ENCODE data around the gene RAD1.
"Not testable (repeated sequence)": the region's sequence is repeated elsewhere in the genome, so short reads cannot be mapped to it uniquely, and the experiment has no call there.

The RAD1 gene, protein sequence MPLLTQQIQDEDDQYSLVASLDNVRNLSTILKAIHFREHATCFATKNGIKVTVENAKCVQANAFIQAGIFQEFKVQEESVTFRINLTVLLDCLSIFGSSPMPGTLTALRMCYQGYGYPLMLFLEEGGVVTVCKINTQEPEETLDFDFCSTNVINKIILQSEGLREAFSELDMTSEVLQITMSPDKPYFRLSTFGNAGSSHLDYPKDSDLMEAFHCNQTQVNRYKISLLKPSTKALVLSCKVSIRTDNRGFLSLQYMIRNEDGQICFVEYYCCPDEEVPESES

DNA sequence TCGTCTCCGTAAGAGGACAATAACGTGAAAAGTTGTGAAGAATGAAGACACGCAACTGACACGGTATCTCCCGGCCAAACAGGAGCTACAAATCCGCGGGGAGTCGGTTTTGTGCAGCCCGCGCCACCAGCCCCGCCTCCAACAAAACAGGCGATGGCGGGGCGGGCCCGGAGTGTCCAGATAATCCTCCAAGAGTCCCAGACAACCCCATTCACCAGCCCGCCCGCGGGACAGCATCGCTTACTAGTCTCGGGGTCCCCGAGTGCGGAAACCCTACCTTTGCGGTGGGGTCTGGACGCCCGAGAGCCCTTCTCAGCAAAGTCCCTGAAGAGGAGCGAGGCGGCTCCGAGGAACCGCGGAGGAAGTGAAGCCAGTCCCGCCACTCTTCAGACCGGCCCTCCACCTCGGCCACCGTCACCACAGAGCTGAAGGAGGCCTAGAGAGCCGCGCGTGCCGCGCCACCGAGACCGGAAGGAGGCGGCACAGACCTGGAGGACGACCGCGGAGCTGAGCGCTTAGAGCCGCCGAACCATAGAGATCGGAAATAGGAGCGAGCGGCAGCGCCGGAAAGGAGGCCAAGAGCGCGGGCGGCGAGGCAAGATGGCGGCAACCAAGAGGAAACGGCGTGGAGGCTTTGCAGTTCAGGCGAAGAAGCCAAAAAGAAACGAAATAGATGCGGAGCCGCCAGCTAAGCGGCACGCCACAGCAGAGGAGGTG, at the start of gene RAD1, which contains the start of gene BRIX1:
RAD1 (minus strand) TSS at position 366 of the 717 bp plus-strand sequence. CDS start 612 bp downstream, outside the sequence.
BRIX1 (plus strand) TSS at position 573 of the 717 bp plus-strand sequence; CDS start at position 601, 28 bp downstream.
- DNase-seq = peak; percentile 96

DNA sequence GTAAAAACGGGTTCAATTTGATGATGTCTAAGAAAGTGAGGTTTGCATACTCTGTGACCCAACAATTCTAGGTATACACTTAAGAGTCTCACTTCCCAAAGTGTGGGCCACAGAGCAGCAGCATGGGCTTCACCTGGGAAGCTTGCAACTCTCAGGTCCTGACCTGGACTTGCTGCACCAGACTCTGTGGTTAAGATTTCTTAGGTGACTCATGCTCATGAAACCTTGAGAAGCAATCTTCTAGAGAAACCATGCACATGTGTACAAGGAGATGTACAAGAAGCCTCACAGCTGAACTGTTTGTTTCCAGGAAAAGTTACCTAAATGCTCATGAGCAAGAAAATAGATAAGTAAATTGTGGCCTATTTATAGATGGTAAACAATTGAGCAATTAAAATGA, 44.0 kb upstream of the RAD1 start:
- peak; percentile 6 for DNase-seq

DNA sequence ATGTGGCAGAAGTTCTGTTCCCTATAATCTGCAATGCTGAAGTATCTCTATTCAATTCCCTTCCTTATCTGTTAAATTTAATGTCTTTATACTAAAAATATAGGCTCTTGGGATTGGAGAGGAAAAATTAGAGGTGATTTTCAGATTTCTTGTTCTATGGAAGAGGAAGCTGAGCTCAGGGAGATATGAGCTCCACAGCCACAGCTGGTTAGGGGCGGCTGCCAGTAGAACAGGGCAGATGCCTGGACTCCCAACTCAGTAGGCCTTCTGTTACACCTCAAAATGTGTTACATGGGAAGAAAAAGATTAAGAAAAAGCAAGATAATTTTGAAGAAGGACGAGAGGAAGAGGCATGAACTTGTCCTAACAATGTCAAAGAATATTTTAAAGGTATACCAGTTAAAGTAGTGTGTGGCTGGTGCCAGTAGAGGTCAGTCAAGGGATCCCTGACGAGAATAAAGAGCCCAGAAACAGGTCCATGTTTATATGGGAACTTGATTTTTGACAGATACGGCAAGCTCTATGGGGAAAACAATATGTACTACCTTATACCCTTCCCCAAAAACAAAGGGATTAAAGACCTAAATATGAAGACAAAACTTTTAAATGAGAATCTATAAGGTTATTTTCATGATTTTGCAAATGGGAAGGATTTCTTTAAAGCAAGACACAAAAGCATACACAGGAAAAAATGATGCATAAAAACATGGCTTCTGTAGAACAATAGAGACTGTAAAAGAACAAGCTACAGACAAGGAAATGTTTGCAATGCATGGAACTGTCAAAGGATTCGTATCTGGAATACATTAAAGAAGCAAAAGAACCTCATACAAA, 42.8 kb upstream of the RAD1 start:
- DNase-seq = no peak

DNA sequence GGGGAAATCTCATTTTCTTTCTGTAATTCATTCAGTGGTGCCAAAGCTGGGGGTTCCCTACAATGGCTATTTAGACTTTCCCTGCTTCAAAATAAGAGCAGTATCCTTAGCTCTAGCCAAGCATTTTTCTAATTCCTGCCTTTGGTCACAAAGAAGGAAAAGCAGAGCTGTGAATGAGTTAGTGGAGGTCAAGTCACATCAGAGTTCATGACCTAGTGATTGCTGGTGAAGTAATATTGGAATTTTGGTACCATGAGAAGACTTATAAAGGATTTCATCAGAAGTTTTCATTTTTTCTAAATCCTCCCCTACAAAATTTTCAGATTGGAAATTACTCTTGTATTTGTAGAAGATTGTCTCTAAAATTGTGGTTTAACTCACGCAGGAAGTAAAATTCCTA, 42.0 kb upstream of the RAD1 start:
- DNase-seq = no peak

DNA sequence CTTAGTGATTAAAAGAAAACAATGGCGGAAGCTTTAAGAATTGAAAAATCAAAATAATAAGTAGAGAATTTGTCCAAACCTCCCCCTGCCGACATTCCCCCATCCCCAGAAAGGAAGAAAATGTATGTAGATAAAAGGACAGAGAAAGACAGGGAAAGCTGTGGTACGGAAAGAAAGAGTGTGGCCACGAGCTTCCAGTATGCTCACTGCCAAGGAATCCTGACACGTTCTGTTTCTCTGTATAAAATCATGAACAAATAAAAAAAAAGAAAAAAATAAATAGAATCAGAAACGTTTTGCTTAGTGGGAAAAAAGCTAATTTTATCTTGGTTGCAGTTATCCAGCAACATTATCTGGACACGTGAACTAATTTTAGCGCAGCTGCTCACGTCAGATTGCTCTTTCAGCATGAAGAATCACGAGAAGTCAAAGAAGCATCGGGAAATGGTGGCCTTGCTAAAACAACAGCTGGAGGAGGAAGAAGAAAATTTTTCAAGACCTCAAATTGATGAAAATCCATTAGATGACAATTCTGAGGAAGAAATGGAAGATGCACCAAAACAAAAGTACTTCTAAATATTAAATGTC, 29.2 kb upstream of the RAD1 start:
- no peak for DNase-seq

DNA sequence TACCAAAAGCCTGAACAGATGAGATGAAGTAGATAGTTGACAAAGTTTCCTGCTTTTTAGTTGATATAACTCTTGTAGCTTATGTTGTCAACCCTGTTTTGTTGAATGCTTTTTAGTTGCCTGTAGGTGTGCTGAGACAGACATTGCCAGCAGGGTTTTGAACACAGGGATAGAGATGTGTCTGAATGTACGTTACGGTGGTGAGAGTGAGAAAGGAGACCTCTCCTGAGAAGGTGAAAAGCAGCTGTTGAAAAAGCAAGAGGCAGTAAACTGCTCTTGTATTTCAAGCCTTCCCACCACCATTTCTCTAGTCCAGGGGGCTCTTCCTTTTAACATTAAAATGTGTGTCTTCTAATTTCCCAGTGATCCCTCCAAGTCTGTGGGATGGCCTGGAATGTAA, 28.7 kb upstream of the RAD1 start:
- DNase-seq = no peak

DNA sequence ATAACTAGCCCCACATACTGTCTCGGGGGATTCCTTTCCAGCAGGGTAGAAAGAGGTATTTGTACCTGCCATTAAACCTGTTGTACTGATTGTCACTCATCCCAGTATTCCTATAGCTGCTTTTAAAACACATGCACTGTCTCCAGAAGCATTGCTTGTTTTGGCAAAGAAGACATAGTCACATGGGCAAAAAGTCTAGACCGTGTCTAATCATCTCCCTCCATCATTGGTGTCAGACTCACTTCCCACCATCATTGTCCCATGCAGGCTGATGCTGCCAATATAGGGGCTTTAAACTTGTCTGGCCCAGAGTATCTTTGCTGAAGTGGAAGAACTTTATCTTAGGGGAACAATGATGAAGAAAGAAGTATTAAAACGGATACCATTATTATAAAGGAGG, 26.6 kb upstream of the RAD1 start:
- no peak for DNase-seq

DNA sequence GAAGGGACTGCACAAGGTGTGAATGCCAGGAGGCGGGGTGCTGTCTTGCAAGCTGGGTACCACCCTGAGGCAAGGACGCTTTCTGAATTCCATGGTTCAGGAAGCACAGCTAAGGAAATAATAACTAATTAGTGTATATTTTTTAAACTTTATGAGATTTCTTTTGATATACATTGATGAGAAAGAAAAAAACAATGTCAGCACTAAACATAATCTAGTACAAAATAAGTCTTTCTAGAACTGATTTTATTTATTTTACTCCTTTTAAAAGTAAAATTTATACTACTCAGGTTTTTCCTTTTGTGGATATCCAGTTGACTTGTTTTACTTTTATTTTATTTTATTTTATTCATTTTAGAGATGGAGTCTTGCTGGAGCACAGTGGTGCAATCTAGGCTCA, 17.6 kb upstream of the RAD1 start:
- no peak for DNase-seq

DNA sequence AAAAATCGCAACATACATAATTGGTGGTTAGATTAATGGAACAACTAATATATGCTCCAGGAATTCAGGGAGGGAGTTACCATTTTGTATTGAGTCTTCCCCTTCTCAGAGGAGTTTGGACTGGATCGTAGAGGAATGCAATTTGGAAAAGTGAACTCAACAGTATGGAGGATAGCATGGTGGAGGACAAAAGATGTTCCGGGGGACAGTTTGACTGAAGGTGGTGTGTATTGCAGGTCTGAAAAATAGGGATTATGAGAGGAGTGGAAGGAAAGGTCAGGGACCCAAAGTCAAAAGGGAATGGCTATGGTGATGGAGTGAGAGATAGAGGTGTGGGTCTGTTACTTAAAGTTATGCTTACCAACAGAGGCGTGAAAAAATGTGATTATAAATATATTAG, 15.6 kb upstream of the RAD1 start:
- DNase-seq = no peak

DNA sequence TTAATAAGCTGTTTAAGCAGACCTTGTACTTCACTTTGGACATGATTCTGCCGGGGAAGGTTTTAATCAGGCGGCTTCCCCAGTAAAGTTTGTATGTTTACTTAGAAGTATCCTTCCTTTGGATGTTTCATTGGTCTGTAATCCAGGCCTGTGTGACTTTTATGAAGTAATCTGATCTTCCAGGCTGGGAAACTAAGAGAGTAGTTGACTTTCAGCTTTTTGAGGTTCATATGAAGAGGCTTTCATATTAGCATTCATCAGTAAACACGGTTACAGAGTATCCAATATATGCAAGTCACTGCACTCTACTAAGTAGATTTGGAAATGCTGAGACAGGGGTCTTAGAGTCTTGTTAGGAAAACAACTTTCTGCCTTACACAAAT, 15.1 kb upstream of the RAD1 start:
- DNase-seq = no peak

DNA sequence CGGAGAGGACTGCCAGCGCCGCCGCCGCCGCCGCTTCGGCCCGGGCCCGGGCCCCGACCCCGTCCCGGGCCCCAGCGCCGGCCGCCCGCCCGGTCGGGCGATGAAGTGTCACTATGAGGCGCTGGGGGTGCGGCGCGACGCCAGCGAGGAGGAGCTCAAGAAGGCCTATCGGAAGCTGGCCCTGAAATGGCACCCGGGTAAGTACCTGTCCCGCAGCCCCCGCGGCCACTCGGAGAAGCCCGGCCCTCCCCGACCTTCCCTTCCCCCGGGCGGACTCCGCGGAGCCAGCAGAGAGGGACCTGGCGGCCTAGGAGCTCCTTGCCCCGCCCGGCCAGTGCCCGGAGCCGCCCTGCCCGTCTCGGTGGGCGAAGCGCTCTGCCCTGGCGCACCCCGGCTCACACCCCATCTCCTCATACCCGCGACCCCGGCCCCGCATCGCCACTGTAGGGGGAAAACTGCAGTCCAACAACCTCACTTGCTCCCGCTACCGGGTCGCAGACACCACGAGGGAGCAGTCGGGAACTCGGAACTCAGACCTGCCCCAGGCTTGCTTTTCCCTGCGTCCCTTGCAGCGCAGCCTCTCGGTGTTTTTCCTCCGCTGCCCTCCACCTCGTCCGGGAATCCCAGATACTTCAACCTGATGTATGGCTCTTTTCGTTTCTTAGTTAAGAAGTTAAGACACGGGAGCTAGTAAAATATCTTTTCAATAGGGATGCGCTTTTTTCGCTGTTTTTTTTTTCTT, 14.6 kb upstream of the RAD1 start:
- DNase-seq = peak; percentile 82

DNA sequence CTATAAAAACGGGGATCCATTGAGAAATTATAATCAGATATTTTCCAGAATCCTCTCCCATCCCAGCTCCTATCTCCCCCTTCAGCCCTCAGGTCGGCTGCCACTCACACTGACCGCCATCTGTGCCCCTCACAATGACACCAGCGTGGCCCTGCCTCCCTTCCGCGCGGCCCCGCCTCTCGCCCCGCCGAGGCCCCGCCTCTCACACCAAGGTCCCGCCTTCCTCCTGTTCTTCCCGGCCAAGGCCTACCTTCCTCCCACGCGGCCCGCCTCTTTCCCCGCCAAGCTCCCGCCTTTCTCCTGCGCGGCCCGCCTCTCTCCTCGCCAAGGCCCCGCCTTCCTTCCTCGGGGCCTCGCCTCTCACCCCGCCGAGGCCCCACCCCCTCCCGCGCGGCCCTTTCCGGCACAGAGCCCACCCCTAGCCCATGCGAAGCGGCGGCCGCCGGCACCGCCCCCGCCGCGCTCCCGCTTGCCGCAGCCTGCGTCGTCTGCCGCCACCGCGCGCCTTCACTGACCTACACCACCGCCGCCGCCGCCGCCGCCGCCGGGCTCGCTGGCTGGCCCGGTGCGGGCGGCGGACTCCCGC, 13.9 kb upstream of the RAD1 start, which contains the start of gene DNAJC21:
DNAJC21 (plus strand) TSS at position 426 of the 586 bp plus-strand sequence. CDS start 261 bp downstream, outside the sequence.
- peak; percentile 98 for DNase-seq

DNA sequence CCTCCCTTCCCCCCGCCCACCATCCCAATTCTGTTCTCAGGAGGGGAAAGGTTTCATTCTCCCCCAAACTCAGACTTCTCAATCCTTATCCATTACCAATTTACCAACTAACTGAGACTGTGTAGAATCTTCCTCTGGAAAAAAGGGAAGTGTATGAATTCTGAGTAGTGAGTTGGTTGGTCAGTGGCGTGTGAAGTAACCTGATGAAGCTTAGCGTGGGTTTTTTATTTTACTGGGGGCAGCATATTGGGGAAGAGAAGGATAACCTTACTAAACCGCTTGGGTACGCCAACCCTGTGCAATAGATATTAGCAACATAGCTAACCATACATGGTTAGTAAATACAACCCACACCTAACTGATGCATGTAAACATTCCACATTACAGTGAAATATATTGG, 13.0 kb upstream of the RAD1 start:
- DNase-seq = no peak

DNA sequence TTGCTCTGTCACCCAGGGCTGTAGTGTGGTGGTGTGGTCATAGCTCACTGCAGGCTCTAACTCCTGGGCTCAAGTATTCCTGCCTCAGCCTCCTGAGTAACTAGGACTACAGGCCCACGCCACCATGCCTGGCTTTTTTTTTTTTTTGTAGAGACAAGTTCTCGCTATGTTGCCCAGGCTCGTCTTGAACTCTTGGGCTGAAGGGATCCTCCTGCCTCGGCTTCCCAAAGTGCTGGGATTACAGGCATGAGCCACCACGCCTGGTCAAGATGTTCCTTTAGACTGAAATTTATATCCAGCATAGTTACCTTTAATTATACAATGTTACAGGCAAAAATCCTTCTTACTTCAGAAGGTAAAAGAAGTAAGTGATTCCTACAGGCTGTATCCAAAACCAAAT, 12.5 kb upstream of the RAD1 start:
- DNase-seq = no peak

DNA sequence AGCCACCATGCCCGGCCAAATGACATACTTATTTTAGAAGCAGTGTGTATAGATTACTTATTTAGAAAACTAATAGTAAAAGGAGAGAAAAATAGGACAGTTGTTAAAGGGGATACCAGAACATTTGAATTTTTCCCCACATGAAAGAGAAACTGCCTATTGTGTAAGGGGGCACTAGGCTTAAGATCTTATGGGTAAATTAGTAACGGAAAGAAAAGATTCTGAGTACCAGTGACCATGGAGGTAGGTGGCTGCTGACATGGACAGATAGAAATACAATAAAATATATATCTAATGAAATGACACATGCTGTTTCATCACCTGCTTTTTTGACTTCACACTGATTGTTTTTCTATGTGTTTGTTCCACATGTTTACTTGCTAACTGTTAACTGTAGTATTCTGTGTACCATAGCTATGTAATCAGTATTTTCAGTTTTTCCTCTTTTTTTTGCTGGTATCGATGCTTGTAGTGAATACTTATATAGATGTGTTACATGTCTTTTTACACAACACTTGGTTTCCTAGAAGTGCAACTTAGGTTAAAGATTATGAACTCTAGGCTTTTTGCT, 11.1 kb upstream of the RAD1 start:
- DNase-seq = no peak

DNA sequence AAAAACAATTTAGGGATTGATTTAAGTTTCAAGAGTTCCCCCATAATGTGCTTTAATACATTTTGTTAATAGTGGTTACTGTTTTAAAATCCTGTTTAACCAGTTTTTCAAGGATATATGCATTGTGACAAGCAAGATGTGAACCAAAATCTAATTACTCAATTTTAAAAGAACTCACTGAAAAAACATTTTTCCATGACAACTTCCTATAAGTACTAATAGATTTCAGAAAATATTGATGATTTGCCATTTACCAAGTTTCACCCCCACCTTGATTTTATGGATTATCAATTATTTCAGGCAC, 9.1 kb upstream of the RAD1 start:
- DNase-seq = no peak

DNA sequence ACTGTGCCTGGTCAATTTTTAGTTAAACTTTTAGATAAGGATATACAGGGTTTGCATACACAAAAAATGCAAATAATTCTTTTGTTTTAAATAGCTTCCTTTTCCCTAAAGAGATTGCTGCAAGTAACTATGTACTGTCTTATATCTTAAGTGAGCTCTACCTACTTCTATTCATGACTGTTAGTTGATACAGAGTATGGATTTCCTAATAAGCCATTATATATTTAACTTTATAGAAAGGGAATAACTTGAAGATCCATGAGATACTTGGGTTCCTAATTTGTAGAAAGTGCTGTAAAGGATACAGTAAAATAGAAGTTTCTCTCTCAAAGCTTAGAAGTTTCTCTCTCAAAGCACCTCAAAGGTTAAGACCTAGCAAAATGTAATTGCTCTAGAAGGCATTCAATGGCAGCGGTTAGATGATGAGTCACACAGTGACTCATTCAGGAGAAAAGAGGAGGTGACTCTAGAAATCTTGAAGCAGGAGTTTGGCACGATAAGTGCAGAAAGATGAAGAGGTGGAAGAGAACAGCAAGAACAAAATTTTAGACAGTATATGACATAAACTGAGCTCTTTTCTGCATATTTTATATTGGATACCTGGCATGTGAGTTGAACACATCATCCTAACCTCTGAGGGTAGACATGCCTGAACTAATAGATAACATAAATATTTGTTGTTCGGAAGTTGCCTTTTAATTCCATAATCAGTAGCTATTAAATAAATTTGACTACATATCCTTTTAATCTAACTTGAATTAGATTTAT, 8.6 kb upstream of the RAD1 start:
- peak; percentile 44 for DNase-seq

DNA sequence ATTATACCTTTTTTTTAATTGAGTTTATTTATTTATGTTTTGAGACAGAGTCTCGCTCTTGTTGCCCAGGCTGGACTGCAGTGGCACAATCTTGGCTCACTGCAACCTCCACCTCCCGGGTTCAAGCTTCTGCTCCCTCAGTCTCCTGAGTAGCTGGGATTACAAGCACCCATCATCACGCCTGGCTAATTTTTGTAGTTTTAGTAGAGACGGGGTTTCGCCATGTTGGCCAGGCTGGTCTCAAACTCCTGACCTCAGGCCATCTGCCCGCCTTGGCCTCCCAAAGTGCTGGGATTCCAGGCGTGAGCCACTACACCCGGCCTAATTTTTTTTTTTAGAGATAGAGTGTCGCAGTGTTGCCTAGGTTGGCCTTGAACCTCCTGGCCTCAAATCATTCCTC, 8.0 kb upstream of the RAD1 start:
- DNase-seq = not testable (repeated sequence)

DNA sequence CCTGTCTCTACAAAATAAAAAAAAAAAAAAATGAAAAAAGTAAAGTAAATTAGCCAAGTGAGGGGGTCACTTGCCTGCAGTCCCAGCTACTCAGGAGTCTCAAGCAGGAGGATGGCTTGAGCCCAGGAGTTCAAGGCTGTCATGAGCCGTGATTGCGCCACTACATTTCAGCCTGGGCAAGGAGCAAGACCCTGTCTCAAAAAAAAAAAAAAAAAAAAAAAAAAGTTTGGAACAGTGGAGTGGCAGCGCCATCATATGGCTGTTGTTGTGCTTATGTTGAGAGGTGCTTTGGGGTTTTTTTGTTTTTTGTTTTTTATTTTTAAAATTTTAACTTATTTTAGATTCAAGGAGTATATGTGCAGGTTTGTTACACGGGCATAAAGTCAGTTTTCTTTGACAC, 3.8 kb upstream of the RAD1 start:
- no peak for DNase-seq

DNA sequence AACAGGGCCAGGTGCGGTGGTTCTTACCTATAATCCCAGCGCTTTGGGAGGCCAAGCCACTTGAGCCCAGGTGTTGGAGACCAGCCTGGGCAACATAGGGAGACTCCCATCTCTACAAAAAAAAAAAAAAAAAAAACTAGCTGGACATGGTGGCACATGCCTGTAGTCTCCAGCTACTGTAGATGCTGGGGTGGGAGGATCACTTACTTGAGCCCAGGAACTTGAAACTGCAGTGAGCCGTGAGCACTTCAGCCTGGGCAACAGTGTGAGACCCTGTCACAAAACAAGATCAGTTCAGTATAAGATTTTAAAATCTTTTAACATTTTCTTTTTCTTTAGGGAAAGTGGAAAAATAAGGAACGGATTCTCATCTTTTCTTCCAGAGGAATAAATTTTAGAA, 2.7 kb upstream of the RAD1 start:
- DNase-seq = no peak

DNA sequence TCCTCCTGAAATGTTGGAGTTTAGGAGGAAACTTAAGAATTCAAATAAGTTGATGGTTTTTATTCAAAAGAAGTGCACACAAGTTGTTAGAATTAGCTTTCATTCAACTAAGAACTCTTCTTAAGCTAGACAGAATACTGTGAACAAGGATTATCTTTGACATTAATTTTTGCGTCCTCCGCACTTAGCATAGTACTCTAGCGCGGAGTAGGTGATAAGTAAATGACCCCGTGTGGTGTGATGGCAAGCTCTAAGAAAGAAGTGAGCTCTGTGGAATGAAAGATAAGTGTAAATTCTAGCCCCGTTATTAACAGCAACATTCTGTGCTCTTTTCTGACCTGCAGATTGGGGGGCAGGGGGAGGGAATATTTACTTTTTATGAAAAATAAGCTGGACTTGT, 1.2 kb upstream of the RAD1 start:
- DNase-seq = no peak

Data from stimulated activated CD4-positive, alpha-beta T cell treated with anti-CD3 and anti-CD28 coated beads, Interleukin-1b, Interleukin-23, amount 100 ng/mL, for 48 hours (primary cell).